ENCODE data around the gene NEO1. TPM values are rescaled to one million over a fixed set of nuclear protein-coding genes. Genes with fewer than 3 reads are reported as not detected.

NEO1 gene
- total RNA-seq, 1 donor from 2014 or later: 24.9 TPM

GRCh38 chr15:73249499-73249898 is 197.2 kb downstream of the NEO1 start:
- DNase-seq (ENCODE audit: extremely low spot score, unreplicated experiment): no peak
- TF ChIP-seq, protein P1, sequence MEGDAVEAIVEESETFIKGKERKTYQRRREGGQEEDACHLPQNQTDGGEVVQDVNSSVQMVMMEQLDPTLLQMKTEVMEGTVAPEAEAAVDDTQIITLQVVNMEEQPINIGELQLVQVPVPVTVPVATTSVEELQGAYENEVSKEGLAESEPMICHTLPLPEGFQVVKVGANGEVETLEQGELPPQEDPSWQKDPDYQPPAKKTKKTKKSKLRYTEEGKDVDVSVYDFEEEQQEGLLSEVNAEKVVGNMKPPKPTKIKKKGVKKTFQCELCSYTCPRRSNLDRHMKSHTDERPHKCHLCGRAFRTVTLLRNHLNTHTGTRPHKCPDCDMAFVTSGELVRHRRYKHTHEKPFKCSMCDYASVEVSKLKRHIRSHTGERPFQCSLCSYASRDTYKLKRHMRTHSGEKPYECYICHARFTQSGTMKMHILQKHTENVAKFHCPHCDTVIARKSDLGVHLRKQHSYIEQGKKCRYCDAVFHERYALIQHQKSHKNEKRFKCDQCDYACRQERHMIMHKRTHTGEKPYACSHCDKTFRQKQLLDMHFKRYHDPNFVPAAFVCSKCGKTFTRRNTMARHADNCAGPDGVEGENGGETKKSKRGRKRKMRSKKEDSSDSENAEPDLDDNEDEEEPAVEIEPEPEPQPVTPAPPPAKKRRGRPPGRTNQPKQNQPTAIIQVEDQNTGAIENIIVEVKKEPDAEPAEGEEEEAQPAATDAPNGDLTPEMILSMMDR (IDR thresholded peaks at IDR 0.05): no peak
- H3K27me3 Mint-ChIP-seq (ENCODE audit: unreplicated experiment): no peaks in the 10 kb centered on the region
- peaks cover 3% of the 10 kb centered on the region for H3K36me3 Mint-ChIP-seq (ENCODE audit: unreplicated experiment)
- H3K9me3 Mint-ChIP-seq (ENCODE audit: unreplicated experiment): no peaks in the 10 kb centered on the region
- H3K4me1 Mint-ChIP-seq (ENCODE audit: unreplicated experiment): peaks cover 7% of the 10 kb centered on the region
- no peak overlapping the region for H3K27ac Mint-ChIP-seq (ENCODE audit: unreplicated experiment)
- no peak overlapping the region for H3K4me3 Mint-ChIP-seq (ENCODE audit: unreplicated experiment)

- Mint-ChIP-seq H3K9me3 (ENCODE audit: unreplicated experiment) (no peaks in the 10 kb centered on the region), H3K27me3 (ENCODE audit: unreplicated experiment) (no peaks in the 10 kb centered on the region), H3K36me3 (ENCODE audit: unreplicated experiment) (peaks cover 2% of the 10 kb centered on the region), H3K4me3 (ENCODE audit: unreplicated experiment) (no peak overlapping the region), H3K4me1 (ENCODE audit: unreplicated experiment) (no peaks in the 10 kb centered on the region), H3K27ac (ENCODE audit: unreplicated experiment) (no peak overlapping the region)
- DNase-seq (ENCODE audit: extremely low spot score, unreplicated experiment): no peak
- TF ChIP-seq, protein P1 (IDR thresholded peaks at IDR 0.05): no peak
Observed at GRCh38 chr15:73254598-73254997, 202.3 kb downstream of the NEO1 start.

DNA sequence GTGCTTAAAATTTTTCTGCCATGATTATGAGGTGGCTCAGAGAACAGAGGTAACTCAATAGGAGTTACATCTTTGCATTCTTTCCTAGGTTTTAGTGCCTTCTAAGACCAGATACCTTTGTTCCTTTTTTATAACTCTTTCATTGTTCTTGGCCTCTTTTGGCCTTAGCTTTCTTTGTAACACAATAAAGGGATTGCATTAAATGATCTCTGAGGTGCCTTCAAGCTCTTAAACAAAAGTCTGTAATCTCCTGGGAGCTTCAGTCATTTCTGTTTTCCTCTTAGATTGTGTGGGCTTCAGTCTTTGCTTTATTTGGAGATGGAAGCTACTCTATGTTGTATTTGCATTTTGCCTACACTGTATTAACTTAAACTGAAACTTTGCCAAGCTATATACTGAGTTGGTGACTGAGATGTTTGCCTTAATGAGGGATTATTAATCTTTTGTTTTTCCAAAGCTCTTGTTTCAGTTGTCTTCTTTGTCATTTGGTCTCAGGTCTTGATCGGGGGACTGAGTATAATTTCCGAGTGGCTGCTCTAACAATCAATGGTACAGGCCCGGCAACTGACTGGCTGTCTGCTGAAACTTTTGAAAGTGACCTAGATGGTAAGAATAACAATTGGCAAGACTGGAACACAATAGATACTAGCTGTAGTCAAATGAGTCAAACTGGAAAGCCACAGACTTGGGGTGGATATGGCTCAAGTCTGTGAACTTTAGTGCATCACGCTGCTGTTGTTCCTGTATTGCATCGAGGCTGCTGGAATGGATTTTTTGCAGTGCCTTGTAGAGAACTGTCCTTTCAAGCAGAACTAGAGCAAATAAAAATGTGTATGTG is 206.2 kb downstream of the NEO1 start:
- H3K4me3 Mint-ChIP-seq (ENCODE audit: unreplicated experiment): no peak overlapping the region
- H3K4me1 Mint-ChIP-seq (ENCODE audit: unreplicated experiment): no peaks in the 10 kb centered on the region
- peaks cover 5% of the 10 kb centered on the region for H3K36me3 Mint-ChIP-seq (ENCODE audit: unreplicated experiment)
- H3K9me3 Mint-ChIP-seq (ENCODE audit: unreplicated experiment): no peaks in the 10 kb centered on the region
- TF ChIP-seq, protein P1 (IDR thresholded peaks at IDR 0.05): no peak
- no peak overlapping the region for H3K27ac Mint-ChIP-seq (ENCODE audit: unreplicated experiment)
- no peaks in the 10 kb centered on the region for H3K27me3 Mint-ChIP-seq (ENCODE audit: unreplicated experiment)
- no peak for DNase-seq (ENCODE audit: extremely low spot score, unreplicated experiment)

- Mint-ChIP-seq H3K4me3 (ENCODE audit: unreplicated experiment) (no peak overlapping the region), H3K27ac (ENCODE audit: unreplicated experiment) (no peak overlapping the region), H3K27me3 (ENCODE audit: unreplicated experiment) (no peaks in the 10 kb centered on the region), H3K9me3 (ENCODE audit: unreplicated experiment) (no peaks in the 10 kb centered on the region), H3K36me3 (ENCODE audit: unreplicated experiment) (peaks cover 6% of the 10 kb centered on the region), H3K4me1 (ENCODE audit: unreplicated experiment) (no peaks in the 10 kb centered on the region)
- DNase-seq (ENCODE audit: extremely low spot score, unreplicated experiment): no peak
- TF ChIP-seq, protein P1 (IDR thresholded peaks at IDR 0.05): no peak
Observed at GRCh38 chr15:73264881-73265280, 212.6 kb downstream of the NEO1 start.

DNA sequence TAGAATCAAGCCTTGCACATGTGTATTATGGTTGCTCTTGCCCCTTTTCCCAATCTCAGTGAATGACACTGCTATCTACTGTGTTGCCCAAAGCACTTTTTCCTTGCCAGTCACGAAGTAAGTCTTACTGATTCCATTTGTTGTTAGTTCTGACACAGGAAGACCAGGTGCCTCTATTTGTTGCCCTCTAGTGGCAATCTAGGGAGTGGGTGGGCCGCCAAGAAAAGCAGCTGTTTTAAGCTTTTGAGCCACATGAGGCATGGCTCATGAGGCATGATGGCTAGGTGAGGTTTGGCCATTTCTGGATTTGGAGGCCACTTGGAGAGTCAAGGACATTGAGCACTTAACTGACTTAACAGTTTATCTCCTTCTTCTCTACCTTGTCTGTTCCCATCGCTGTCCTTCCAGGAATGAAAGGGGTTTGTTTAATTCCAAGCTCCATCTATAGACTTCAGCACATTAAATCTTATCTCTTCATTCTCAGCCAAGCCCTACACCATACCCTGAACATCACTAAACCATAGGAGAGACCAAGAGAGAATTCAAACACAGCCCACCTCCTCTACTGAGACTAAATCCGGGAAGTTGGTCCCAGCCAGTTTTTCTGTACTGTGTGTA is 213.4 kb downstream of the NEO1 start:
- no peaks in the 10 kb centered on the region for H3K27me3 Mint-ChIP-seq (ENCODE audit: unreplicated experiment)
- TF ChIP-seq, protein P1 (IDR thresholded peaks at IDR 0.05): peak; percentile 65
- H3K4me1 Mint-ChIP-seq (ENCODE audit: unreplicated experiment): peaks cover under 1% of the 10 kb centered on the region
- no peak overlapping the region for H3K27ac Mint-ChIP-seq (ENCODE audit: unreplicated experiment)
- H3K9me3 Mint-ChIP-seq (ENCODE audit: unreplicated experiment): no peaks in the 10 kb centered on the region
- H3K4me3 Mint-ChIP-seq (ENCODE audit: unreplicated experiment): no peak overlapping the region
- DNase-seq (ENCODE audit: extremely low spot score, unreplicated experiment): no peak
- H3K36me3 Mint-ChIP-seq (ENCODE audit: unreplicated experiment): peaks cover 2% of the 10 kb centered on the region
